K562 (cell line): ENCODE results near the gene RXRA. TPM values are rescaled to one million over a fixed set of nuclear protein-coding genes. Genes with fewer than 3 reads are reported as not detected.

Experiments
- ATAC-seq: fragments of 200-7000 bp; cut with Tn5 transposase; 3 replicates; pipeline ENCODE4 v1.9.1; 2020; ENCODE audit warnings: moderate library complexity
- BruUV-seq: library from RNA; stranded (reverse); fragments of 400-500 nt; replicated peaks from 2 replicates; lab custom pipeline; 2021; lab: Mats Ljungman, UMichigan
- CTCF ChIA-PET: fragments of 300-600 bp; formaldehyde crosslinking; extraction: SDS; loops from one replicate; lab custom pipeline; 2021; ENCODE audit warnings: low intra/inter-chr PET ratio; lab: Yijun Ruan, JAX
- POLR2A ChIA-PET: fragments of 300-600, 350-650 bp; sonication (Branson Sonifier 250); formaldehyde crosslinking; extraction: SDS; loops from one replicate; lab custom pipeline; 2021; ENCODE audit warnings: antibody characterized with exemption, inconsistent platforms; lab: Yijun Ruan, JAX
- DNase-seq, 4 experiments: peaks; one replicate each; pipeline versions ENCODE4 v3.0.0 to v3.0.0-alpha.2; 2011 to 2018; ENCODE audit warnings: low spot score in 3 of 4, mixed read lengths in 3 of 4; ENCODE audit errors: extremely low read depth in 1 of 4
- FAIRE-seq: peaks from 2 replicates; lab custom pipeline; 2011; peaks lifted over from hg19 to GRCh38; lab: Jason Lieb, UNC
- H2AFZ ChIP-seq: 2 replicates; pipeline ENCODE4 v1.6.0; 2011; ENCODE audit warnings: low read depth, low read length, control low read depth, inconsistent platforms
- H3K27ac ChIP-seq: fragments of 200-600 bp; 3 replicates; pipeline ENCODE4 v1.8.0; 2011; ENCODE audit warnings: low read depth, mild to moderate bottlenecking, control low read depth, inconsistent platforms, low read length, moderate library complexity, mixed read lengths; ENCODE audit errors: extremely low read depth
- H3K27me3 ChIP-seq, 2 experiments: fragments of 300-600 bp in 1 of 2; 2 replicates in 1 of 2; 3 replicates in 1 of 2; pipeline versions ENCODE4 v1.6.0 to v1.8.0; 2011; ENCODE audit warnings: inconsistent platforms in 2 of 2, low read length in 2 of 2, mild to moderate bottlenecking in 1 of 2, mixed read lengths in 1 of 2, moderate library complexity in 1 of 2; ENCODE audit not compliant: control insufficient read depth in 2 of 2, insufficient read depth in 2 of 2
- H3K36me3 ChIP-seq: fragments of 300-600 bp; 3 replicates; pipeline ENCODE4 v1.8.0; 2011; ENCODE audit warnings: mild to moderate bottlenecking, low read length, inconsistent platforms; ENCODE audit not compliant: control insufficient read depth, insufficient read depth
- H3K4me1 ChIP-seq, 2 experiments: fragments of 200-600 bp in 1 of 2; replicated peaks in 1 of 2; 2 replicates in 1 of 2; 3 replicates in 1 of 2; pipeline versions ENCODE4 v1.5.1 to v1.8.0; 2011; ENCODE audit warnings: inconsistent platforms in 2 of 2, low read length in 2 of 2, mild to moderate bottlenecking in 1 of 2, mixed read lengths in 1 of 2, moderate library complexity in 1 of 2; ENCODE audit not compliant: control insufficient read depth in 2 of 2, insufficient read depth in 2 of 2
- H3K4me2 ChIP-seq: 2 replicates; pipeline ENCODE4 v1.6.1; 2011; ENCODE audit warnings: low read length, control low read depth, inconsistent platforms, mixed read lengths; ENCODE audit not compliant: insufficient read depth
- H3K4me3 ChIP-seq: fragments of 200-600 bp; sonication (generic), shearing (Covaris generic); 2 replicates; pipeline ENCODE4 v1.5.1; 2016; ENCODE audit warnings: control low read depth, inconsistent platforms
- H3K79me2 ChIP-seq: fragments of 200-600 bp; 3 replicates; pipeline ENCODE4 v1.8.0; 2011; ENCODE audit warnings: low read length, inconsistent platforms; ENCODE audit not compliant: control insufficient read depth, insufficient read depth
- H3K9ac ChIP-seq, 2 experiments: 2 replicates each; pipeline versions ENCODE4 v1.6.0 to v1.6.1; 2011; ENCODE audit warnings: low read depth in 2 of 2, low read length in 2 of 2, control low read depth in 1 of 2, inconsistent platforms in 1 of 2, mild to moderate bottlenecking in 1 of 2, mixed read lengths in 1 of 2; ENCODE audit not compliant: insufficient read depth in 1 of 2
- H3K9me1 ChIP-seq: one replicate; pipeline ENCODE4 v1.6.0; 2011; ENCODE audit warnings: inconsistent platforms, mild to moderate bottlenecking, low read length, moderate library complexity; ENCODE audit not compliant: control insufficient read depth, insufficient read depth
- H3K9me3 ChIP-seq: replicated peaks from 2 replicates; pipeline ENCODE4 v1.5.1; 2011; ENCODE audit warnings: low read depth, low read length, inconsistent platforms; ENCODE audit not compliant: control insufficient read depth, insufficient read depth
- H4K20me1 ChIP-seq: replicated peaks from 2 replicates; pipeline ENCODE4 v1.6.1; 2011; ENCODE audit warnings: low read length, inconsistent platforms, mixed read lengths; ENCODE audit not compliant: control insufficient read depth, insufficient read depth
- DEAF1 ChIP-seq: fragments of 450-650 bp; formaldehyde crosslinking; IDR thresholded peaks from 2 replicates; pipeline ENCODE4 v1.4.0; 2020; ENCODE audit warnings: mild to moderate bottlenecking, moderate library complexity
- OTX1 ChIP-seq: fragments of 450-650 bp; formaldehyde crosslinking; IDR thresholded peaks from 2 replicates; pipeline ENCODE4 v1.4.0; 2022; ENCODE audit warnings: mild to moderate bottlenecking
- SPI1 ChIP-seq: IDR thresholded peaks from 2 replicates; pipeline ENCODE4 v1.6.1; 2011; ENCODE audit warnings: low read depth, low read length, control low read depth, borderline replicate concordance
- STAG1 ChIP-seq: sonication (generic); formaldehyde crosslinking; IDR thresholded peaks from 2 replicates; pipeline ENCODE4 v1.5.0; 2020; ENCODE audit warnings: missing genetic modification reagents, borderline replicate concordance
- THRA ChIP-seq: fragments of 450-650 bp; IDR thresholded peaks from 2 replicates; pipeline ENCODE4 v1.6.1; 2017; ENCODE audit warnings: mild to moderate bottlenecking, moderate library complexity
- ZFP36 ChIP-seq: fragments of 150-350 bp; IDR thresholded peaks from 2 replicates; pipeline ENCODE4 v1.6.1; 2018; ENCODE audit warnings: low read length, low read depth; ENCODE audit not compliant: partially characterized antibody
- WGBS: fragments of 100-300 bp; shearing (Covaris generic); methylation state at CpG from one replicate; pipeline ENCODE4 v1.1.6; 2016; ENCODE audit warnings: low coverage, mixed read lengths; ENCODE audit not compliant: insufficient coverage; ENCODE audit errors: missing lambda C conversion rate; 5-methylcytosine and 5-hydroxymethylcytosine counted together
- in situ Hi-C: fragments of 300-500 bp; cut with MboI; formaldehyde crosslinking; loops from 4 replicates; pipeline ENCODE4 v1.15.0; 2018; ENCODE audit warnings: inconsistent platforms, mixed read lengths
- intact Hi-C: fragments of 100-400 bp; cut with micrococcal nuclease; formaldehyde crosslinking; loops from 2 replicates; pipeline ENCODE4 v1.14.2; 2022
- polyA plus RNA-seq, 8 experiments: library from polyadenylated mRNA; depleted of rRNA in 4 of 8; stranded (reverse) in 5 of 8; unstranded in 3 of 8; fragments of >200 nt; fragmentation: Nextera tagmentation in 2 of 8; fragmentation: Illumina TruSeq in 1 of 8; extraction: Ambion mirVana in 2 of 8; extraction: Trizol in 1 of 8; gene quantifications; 2 replicates each; pipeline versions ENCODE4 v1.2.1 to v1.2.3, GENCODE V29; 2011 to 2014; ENCODE audit warnings: inconsistent platforms in 1 of 8, missing spikeins in 1 of 8
- total RNA-seq, 7 experiments: library from RNA; depleted of rRNA in 6 of 7; stranded (reverse); fragments of >200 nt in 6 of 7; fragmentation: Illumina TruSeq in 2 of 7; extraction: Trizol in 2 of 7; gene quantifications; 2 replicates each; pipeline versions ENCODE4 v1.2.1 to v1.2.3, GENCODE V29; 2011 to 2021; ENCODE audit warnings: low replicate concordance in 1 of 7

Gene RXRA
- total and polyA plus RNA-seq, 9 of the 15 experiments (the other 6 are each of a cell fraction or from before 2014, with no cell fraction given) = 0.35 to 23.6 (median 4.6) TPM

GRCh38 chr9:134414900-134415425 lies 88.7 kb downstream of the RXRA start (continued):
- TF ChIP-seq SPI1 (no peak), DEAF1 (CRISPR knock-in tag) (no peak)

GRCh38 chr9:134416385-134417015 lies 90.2 kb downstream of the RXRA start:
- H4K20me1 ChIP-seq = peaks cover 17% of the 10 kb centered on the region
- WGBS = 70% methylated on average over 10 of the region's 19 CpGs
- peaks cover 6% of the 10 kb centered on the region for H3K9me1 ChIP-seq
- H3K27me3 ChIP-seq = no peaks in the 10 kb centered on the region
- no peak overlapping the region for H3K27ac ChIP-seq
- H3K4me2 ChIP-seq = no peak overlapping the region
- in situ Hi-C loops = no loop called here
- no peak for ATAC-seq
- H3K9me3 ChIP-seq = no peaks in the 10 kb centered on the region
- H3K9ac ChIP-seq = no peak overlapping the region
- H3K4me3 ChIP-seq = no peak overlapping the region
- ChIA-PET CTCF (no interaction called here), POLR2A (interaction anchor here (0.7 kb wide), 1 partner anchor 14 kb away, joined by 3 read pairs; no protein-coding TSS in a partner anchor)
- no peak overlapping the region for H2AFZ ChIP-seq
- no peak for FAIRE-seq
- H3K4me1 ChIP-seq = peaks cover 0 to 59% of the 10 kb centered on the region in 2 experiments; a peak in 2 of 5 replicates
- no peaks in the 10 kb centered on the region for H3K79me2 ChIP-seq
- intact Hi-C loops = no loop called here
- no TSS peak for BruUV-seq
- DNase-seq = no peak
- H3K36me3 ChIP-seq = no peaks in the 10 kb centered on the region
- TF ChIP-seq THRA = no peak
- TF ChIP-seq STAG1 = no peak
- no peak for TF ChIP-seq OTX1 (CRISPR knock-in tag)
- peak; percentile 94 for TF ChIP-seq ZFP36
- TF ChIP-seq, all 486 proteins: peak for 1
